Measurements from ENCODE around the gene NPIPA3.
"Not testable (repeated sequence)": the region's sequence is repeated elsewhere in the genome, so short reads cannot be mapped to it uniquely, and the experiment has no call there.

Gene NPIPA3

DNA sequence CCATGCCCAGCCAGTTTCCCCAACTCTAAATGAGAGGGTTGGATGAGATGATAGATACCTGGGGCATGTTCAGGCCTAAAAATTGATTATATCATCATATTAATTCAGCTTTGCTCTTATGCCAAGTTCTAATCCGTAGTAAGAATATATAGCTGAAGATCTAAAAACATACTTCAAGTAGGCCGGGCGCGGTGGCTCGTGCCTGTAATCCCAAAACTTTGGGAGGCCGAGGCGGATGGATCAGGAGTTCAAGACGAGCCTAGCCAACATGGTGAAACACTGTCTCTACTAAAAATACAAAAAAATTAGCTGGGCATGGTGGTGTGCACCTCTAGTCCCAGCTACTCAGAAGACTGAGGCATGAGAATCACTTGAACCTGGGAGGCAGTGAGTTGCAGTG lies 21.1 kb upstream of the NPIPA3 start (continued):
- TF ChIP-seq, protein P1, sequence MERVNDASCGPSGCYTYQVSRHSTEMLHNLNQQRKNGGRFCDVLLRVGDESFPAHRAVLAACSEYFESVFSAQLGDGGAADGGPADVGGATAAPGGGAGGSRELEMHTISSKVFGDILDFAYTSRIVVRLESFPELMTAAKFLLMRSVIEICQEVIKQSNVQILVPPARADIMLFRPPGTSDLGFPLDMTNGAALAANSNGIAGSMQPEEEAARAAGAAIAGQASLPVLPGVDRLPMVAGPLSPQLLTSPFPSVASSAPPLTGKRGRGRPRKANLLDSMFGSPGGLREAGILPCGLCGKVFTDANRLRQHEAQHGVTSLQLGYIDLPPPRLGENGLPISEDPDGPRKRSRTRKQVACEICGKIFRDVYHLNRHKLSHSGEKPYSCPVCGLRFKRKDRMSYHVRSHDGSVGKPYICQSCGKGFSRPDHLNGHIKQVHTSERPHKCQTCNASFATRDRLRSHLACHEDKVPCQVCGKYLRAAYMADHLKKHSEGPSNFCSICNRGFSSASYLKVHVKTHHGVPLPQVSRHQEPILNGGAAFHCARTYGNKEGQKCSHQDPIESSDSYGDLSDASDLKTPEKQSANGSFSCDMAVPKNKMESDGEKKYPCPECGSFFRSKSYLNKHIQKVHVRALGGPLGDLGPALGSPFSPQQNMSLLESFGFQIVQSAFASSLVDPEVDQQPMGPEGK (CRISPR knock-in tag; IDR thresholded peaks at IDR 0.05; ENCODE audit: borderline replicate concordance): no peak
- TF ChIP-seq SNAI2 (CRISPR knock-in tag; IDR thresholded peaks at IDR 0.05): no peak

DNA sequence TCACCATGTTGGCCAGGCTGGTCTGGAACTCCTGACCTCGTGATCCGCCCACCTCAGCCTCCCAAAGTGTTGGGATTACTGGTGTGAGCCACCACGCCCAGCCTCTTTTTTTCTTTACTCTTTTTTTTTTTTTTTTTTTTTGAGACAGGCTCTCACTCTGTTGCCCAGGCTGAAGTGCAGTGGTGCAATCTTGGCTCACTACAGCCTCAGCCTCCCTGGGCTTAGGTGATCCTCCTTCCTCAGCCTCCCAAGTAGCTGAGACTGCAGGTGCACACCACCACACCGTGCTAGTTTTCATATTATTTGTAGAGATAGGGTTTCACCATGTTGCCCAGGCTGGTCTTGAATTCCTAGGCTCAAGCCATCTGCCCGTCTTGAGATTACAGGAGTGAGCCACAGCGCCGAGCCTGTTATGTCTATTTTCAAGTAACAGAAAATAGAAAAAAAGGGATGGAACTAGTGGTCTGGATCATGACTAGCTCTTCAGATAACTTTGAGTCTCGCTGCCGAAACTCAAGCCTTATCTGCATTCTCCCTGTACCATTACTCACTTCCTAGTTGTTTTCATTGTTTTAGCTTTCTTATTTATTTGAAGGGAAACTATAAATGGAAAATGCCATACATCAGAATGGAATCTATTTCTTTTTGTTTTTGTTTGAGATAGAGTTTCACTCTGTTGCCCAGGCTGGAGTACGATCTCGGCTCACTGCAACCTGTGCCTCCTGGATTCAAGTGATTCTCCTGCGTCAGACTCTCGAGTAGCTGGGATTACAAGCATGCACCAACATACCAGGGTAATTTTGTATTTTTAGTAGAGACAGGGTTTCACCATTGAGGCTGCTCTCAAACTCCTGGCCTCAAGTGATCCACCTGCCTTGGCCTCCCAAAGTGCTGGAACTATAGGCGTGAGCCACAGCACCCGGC lies 17.1 kb upstream of the NPIPA3 start:
- ATAC-seq: not testable (repeated sequence)

DNA sequence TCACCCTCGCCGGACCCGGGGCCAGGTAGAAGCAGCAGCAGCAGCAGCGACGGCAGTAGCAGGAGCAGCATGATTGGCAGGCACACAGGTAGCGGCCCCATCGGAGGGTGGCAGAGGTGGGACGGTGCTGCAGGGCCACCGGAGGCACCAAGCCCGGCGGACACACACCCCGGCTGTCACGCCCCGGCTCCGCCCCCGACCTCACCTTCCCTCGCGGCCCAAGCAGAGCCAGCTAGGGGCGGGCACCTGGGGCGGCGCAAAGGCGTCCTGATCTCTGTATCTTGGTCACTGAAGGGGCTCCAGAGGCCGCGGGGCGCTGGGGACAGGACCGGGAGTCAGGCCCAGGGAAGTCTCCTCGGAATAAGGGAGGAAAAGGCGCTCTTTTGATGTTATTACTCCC lies 9.1 kb upstream of the NPIPA3 start, which contains the start of gene PLA2G10:
Gene PLA2G10 (minus strand): TSS at position 180 of the 400 bp plus-strand sequence. CDS start 79 bp downstream, at position 101.
- ATAC-seq: not testable (repeated sequence)

DNA sequence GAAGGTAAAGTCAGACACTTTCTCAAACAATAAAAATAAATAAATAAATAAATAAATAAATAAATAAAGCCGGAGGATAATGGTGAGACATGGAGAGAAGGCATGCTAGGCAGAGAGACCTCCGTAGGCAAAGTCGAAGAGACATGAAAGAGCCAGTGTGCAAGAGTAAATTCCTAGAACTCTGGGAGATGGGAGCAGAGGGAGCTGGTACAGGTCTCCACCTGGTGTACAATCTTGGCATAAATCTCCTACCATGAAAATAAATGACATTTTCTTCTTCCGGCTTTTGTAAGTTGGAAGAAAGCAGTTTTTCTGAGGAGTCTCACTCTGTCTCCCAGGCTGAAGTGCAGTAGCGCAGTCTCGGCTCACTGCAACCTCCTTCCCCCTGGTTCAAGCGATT lies 1.4 kb upstream of the NPIPA3 start:
- peak; percentile 18; the same call in 2 of the 3 replicates for ATAC-seq

DNA sequence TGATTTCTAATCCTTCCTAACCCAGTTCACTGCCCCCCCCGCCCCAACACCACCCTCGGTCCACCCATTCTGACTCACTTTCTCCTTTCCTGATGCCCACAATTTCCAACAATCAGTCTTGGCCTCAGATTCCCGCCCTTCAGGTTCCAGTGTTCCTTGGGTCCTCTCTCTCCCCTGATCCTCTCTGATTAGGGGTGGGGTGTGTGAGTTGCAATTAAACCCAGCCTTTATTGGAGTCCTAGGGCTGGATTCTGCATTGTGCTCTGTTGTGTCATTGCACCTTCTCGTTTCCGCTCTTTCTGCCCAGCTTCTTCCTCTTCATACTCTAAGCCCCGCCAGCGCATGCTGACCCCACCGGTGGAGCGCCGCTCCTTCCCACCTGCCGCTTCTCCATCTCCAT lies 539 bp upstream of the NPIPA3 start:
- ATAC-seq: not testable (repeated sequence)

DNA sequence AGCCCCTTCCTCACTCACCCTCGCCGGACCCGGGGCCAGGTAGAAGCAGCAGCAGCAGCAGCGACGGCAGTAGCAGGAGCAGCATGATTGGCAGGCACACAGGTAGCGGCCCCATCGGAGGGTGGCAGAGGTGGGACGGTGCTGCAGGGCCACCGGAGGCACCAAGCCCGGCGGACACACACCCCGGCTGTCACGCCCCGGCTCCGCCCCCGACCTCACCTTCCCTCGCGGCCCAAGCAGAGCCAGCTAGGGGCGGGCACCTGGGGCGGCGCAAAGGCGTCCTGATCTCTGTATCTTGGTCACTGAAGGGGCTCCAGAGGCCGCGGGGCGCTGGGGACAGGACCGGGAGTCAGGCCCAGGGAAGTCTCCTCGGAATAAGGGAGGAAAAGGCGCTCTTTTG lies 30.0 kb downstream of the NPIPA3 start:
- not testable (repeated sequence) for ATAC-seq

DNA sequence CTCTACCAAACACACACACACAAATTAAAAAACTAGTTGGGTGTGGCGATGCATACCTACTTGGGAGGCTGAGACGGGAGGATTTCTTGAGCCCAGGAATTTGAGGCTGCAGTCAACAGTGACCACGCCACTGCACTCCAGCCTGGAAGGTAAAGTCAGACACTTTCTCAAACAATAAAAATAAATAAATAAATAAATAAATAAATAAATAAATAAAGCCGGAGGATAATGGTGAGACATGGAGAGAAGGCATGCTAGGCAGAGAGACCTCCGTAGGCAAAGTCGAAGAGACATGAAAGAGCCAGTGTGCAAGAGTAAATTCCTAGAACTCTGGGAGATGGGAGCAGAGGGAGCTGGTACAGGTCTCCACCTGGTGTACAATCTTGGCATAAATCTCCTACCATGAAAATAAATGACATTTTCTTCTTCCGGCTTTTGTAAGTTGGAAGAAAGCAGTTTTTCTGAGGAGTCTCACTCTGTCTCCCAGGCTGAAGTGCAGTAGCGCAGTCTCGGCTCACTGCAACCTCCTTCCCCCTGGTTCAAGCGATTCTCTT lies 37.7 kb downstream of the NPIPA3 start:
- peak; percentile 24 for ATAC-seq

DNA sequence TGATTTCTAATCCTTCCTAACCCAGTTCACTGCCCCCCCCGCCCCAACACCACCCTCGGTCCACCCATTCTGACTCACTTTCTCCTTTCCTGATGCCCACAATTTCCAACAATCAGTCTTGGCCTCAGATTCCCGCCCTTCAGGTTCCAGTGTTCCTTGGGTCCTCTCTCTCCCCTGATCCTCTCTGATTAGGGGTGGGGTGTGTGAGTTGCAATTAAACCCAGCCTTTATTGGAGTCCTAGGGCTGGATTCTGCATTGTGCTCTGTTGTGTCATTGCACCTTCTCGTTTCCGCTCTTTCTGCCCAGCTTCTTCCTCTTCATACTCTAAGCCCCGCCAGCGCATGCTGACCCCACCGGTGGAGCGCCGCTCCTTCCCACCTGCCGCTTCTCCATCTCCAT lies 38.6 kb downstream of the NPIPA3 start:
- not testable (repeated sequence) for ATAC-seq

DNA sequence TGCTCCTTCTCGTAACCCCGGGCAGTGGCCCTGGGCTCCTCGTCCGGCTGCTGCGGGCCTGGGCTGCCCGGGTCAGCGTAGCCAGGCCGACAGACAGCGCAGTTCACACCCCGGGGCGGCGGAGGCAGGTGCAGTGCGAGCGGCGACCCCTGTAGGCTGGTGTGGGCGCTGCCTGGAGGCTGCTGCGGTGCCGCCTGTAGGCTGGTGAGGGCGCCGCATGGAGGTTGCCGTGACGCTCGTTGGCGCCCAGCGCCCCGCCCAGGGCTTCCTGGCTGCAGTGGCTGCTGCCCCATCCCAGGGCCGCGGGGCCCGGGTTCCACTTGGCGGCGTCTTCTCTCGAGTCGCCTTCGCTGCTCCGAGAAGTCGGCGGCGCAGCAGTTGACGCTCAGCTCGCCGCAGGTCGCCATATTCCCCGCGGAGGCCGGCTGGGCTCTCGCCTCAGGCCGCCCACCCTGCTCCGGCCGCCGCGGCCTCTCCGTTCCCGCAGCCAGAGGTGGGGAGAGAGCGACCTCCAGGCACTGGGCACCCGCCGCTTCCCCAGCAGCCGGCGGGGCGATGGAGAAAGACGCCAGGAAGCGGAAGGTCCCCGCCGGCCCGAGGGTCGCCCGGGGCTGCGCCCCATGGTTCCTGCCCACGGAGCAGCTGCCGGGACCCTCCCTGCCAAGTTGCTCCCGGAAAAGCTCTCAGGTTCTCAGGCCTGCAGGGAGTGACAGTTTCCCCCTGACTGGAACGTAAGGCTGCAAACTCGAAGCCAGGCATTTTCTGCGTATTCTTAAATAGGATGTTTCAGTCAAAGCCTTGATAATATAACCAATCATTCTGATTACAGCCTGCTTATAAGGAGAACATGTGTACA lies 39.3 kb downstream of the NPIPA3 start, which contains the start of gene NPIPA2:
Gene NPIPA2 (plus strand): TSS at position 261 of the 856 bp plus-strand sequence. CDS start 5,533 bp downstream, outside the sequence.
- ATAC-seq: peak; percentile 99

DNA sequence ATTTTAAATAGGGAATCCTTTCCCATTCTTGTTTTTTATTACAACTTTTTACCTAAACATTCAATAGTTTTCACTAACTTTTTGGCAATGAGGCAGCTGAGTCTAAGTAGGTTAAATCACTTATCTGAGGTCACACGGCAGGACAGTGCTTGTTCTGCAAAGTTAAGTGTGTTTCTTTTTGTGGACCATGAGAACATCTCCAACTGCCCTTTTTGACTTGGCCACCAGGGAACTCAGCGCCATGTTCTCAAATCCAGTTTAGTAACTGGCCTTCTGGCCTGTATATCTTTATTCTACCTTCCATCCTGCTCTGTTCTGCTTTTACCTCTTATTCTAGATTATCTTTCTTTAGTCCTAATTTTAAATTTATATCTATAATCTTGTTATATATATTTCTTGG lies 70.4 kb downstream of the NPIPA3 start:
- ATAC-seq: not testable (repeated sequence)

DNA sequence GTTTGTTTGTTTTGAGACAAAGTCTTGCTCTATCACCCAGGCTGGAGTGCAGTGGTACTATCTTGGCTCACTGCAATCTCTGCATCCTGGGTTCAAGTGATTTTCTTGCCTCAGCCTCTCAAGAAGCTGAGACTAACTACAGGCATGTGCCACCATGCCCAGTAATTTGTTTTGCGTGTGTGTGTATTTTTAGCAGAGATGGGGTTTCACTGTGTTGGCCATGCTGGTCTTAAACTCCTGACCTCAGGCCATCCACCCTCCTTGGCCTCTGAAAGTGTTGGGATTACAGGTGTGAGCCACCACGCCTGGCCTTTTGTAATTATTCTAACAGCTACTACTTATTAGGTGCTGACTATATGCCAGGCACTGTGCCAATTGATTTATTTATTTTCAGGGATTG lies 72.4 kb downstream of the NPIPA3 start:
- not testable (repeated sequence) for ATAC-seq
